ENCODE data around the gene ATCAY. TPM values are rescaled to one million over a fixed set of nuclear protein-coding genes. Genes with fewer than 3 reads are reported as not detected.
"Not testable (repeated sequence)": the region's sequence is repeated elsewhere in the genome, so short reads cannot be mapped to it uniquely, and the experiment has no call there.

ATCAY gene
- total and polyA plus RNA-seq, 2 experiments from 2014 or later, result not detected

DNA sequence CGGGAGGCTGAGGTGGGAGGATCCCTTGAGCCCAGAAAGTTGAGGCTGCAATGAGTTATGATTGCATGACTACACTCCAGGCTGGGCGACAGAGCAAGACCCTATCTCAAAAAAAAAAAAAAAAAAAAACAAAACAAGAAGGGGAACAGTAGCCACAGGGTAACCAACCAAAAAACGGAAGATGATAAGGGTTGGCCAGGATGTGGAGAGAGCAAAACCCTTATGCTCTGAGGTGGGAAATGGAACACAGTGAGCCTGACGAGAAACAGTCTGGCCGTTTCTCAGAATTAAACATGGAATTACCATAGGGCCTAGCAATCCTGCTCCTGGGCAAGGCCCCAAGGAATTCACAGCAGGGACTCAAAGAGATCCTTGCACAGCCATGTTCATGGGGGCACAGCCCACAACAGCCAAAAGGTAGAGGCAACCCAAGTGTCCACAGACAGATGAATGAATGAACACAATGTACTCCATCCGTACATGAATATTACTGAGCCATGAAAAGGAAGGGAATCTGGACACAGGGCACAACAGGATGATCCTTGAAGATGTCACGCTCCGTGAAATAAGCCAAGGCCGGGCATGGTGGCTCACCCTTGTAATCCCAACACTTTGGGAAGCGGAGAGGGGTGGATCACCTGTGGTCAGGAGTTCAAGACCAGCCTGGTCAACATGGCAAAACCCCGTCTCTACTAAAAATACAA is 63.7 kb downstream of the ATCAY start:
- H4K20me1 ChIP-seq (ENCODE audit: insufficient read depth), result no peaks in the 10 kb centered on the region
- no peaks in the 10 kb centered on the region for H3K79me2 ChIP-seq (ENCODE audit: insufficient read depth)
- H3K27ac ChIP-seq, result no peak overlapping the region
- no peak overlapping the region for H3K4me3 ChIP-seq
- TF ChIP-seq EZH2phosphoT487 (IDR thresholded peaks at IDR 0.05; ENCODE audit: insufficient read depth, low read depth) (no peak), EZH2 (IDR thresholded peaks at IDR 0.05; ENCODE audit: insufficient read depth, poor library complexity, severe bottlenecking) (no peak)
- no peaks in the 10 kb centered on the region for H3K9me2 ChIP-seq (ENCODE audit: insufficient read depth)
- no peaks in the 10 kb centered on the region for H3K4me1 ChIP-seq (ENCODE audit: insufficient read depth)
- no peaks in the 10 kb centered on the region for H3F3A ChIP-seq (ENCODE audit: insufficient read depth)
- no peaks in the 10 kb centered on the region for H3K9me3 ChIP-seq (ENCODE audit: low read depth)
- no peak overlapping the region for H3K4me2 ChIP-seq (ENCODE audit: unreplicated experiment)
- in situ Hi-C loops (cut with MboI), result no loop called here
- no peak overlapping the region for H2AFZ ChIP-seq
- 74 to 80% methylated on average over 11 of the region's 11 CpGs for WGBS, 2 experiments (ENCODE audit: low coverage in 1 of 2, low lambda C conversion rate in 2 of 2, missing lambda C conversion rate in 2 of 2)
- H3K27me3 ChIP-seq (replicated peaks; ENCODE audit: insufficient read depth), result no peaks in the 10 kb centered on the region
- H3K36me3 ChIP-seq (ENCODE audit: low read depth), result no peaks in the 10 kb centered on the region
- no peak for DNase-seq
- H3K9ac ChIP-seq, result no peak overlapping the region

DNA sequence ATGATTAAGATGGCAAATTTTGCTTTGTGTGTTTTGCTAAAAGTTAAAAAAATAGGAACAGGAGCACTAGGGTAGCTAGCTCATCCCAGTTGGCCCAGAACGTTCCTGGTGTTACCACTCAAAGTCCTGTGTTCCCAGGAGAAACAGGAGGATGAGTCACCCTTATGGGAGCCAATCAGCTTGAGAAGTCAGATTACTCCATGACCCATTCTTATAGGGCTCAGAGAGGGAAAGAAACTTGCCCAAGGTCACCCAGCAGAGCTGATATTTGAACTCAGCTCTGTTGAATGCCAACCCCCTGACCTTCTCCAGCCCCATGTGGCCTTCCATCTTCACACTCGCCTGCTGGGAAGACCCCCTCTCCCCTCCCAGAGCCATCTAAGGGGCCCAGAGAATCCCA is 65.4 kb downstream of the ATCAY start:
- WGBS, 2 experiments (ENCODE audit: low coverage in 1 of 2, low lambda C conversion rate in 2 of 2, missing lambda C conversion rate in 2 of 2), result 44 to 49% methylated on average over 2 of the region's 2 CpGs
- H3K9me2 ChIP-seq (ENCODE audit: insufficient read depth), result no peaks in the 10 kb centered on the region
- H3F3A ChIP-seq (ENCODE audit: insufficient read depth), result no peaks in the 10 kb centered on the region
- H4K20me1 ChIP-seq (ENCODE audit: insufficient read depth), result no peaks in the 10 kb centered on the region
- DNase-seq, result peak; percentile 56
- TF ChIP-seq EZH2 (IDR thresholded peaks at IDR 0.05; ENCODE audit: insufficient read depth, poor library complexity, severe bottlenecking), result no peak
- TF ChIP-seq EZH2phosphoT487 (IDR thresholded peaks at IDR 0.05; ENCODE audit: insufficient read depth, low read depth), result no peak
- no peak overlapping the region for H3K4me3 ChIP-seq
- in situ Hi-C loops (cut with MboI), result no loop called here
- H3K27me3 ChIP-seq (replicated peaks; ENCODE audit: insufficient read depth), result no peaks in the 10 kb centered on the region
- no peaks in the 10 kb centered on the region for H3K79me2 ChIP-seq (ENCODE audit: insufficient read depth)
- no peaks in the 10 kb centered on the region for H3K9me3 ChIP-seq (ENCODE audit: low read depth)
- no peaks in the 10 kb centered on the region for H3K36me3 ChIP-seq (ENCODE audit: low read depth)
- no peak overlapping the region for H3K27ac ChIP-seq
- no peaks in the 10 kb centered on the region for H3K4me1 ChIP-seq (ENCODE audit: insufficient read depth)
- no peak overlapping the region for H3K4me2 ChIP-seq (ENCODE audit: unreplicated experiment)
- no peak overlapping the region for H3K9ac ChIP-seq
- no peak overlapping the region for H2AFZ ChIP-seq

DNA sequence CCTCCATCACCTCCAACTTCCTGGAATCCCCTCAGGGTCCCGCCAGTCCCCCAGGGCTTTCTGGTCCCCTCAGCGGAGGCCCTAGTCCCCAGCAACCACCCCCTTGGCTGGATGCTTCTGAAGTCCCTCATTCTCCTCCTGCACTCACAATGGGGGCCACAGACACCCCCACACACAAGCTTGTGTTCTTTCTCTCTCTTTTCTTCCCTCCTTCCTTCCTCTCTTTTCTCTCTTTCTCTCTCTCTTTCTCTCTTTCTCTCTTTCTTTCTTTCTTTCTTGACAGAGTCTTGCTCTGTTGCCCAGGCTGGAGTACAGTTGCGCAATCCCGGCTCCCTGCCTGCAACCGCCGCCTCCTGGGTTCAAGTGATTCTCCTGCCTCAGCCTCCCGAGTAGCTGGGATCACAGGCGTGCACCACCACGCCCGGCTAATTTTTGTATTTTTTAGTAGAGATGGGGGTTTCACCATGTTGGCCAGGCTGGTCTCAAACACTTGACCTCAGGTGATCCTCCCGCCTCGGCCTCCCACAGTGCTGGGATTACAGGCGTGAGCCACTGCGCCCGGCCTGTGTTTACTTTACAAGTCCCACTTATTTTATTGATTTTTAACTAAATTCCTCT is 66.9 kb downstream of the ATCAY start:
- in situ Hi-C loops (cut with MboI); H3F3A ChIP-seq (ENCODE audit: insufficient read depth); H3K4me3 ChIP-seq; H4K20me1 ChIP-seq (ENCODE audit: insufficient read depth); H2AFZ ChIP-seq; H3K36me3 ChIP-seq (ENCODE audit: low read depth); H3K79me2 ChIP-seq (ENCODE audit: insufficient read depth); H3K9me3 ChIP-seq (ENCODE audit: low read depth); H3K9ac ChIP-seq; H3K4me2 ChIP-seq (ENCODE audit: unreplicated experiment); DNase-seq; H3K27me3 ChIP-seq (replicated peaks; ENCODE audit: insufficient read depth); H3K27ac ChIP-seq; H3K4me1 ChIP-seq (ENCODE audit: insufficient read depth); H3K9me2 ChIP-seq (ENCODE audit: insufficient read depth): not testable (repeated sequence)
- 79 to 87% methylated on average over 15 of the region's 15 CpGs for WGBS, 2 experiments (ENCODE audit: low coverage in 1 of 2, low lambda C conversion rate in 2 of 2, missing lambda C conversion rate in 2 of 2)

DNA sequence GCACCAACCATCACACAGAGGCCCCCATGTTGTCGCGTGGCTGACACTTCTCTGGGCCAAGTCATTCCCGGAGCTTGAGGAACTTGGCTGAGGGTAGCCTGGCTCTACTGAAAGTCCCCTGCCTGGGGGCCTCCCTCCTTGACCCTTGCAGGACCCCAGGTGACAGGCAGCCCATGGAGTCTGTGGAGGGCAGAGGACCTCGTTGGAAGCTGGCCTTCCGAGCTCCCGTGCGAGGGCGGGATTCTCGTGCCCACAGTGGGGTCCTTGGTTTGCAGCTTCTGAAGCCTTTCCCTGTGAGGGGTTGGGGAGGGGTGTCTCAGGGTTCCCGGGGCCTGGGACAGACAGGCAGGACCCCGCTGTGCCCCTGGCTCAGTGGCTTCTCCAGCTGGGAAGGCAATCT is 68.8 kb downstream of the ATCAY start:
- Histone ChIP-seq H3K4me2 (ENCODE audit: unreplicated experiment) (no peak overlapping the region), H3K27ac (no peak overlapping the region), H3K9me3 (ENCODE audit: low read depth) (no peaks in the 10 kb centered on the region), H3K4me3 (no peak overlapping the region), H3K36me3 (ENCODE audit: low read depth) (no peaks in the 10 kb centered on the region), H3F3A (ENCODE audit: insufficient read depth) (peaks cover 13% of the 10 kb centered on the region; the same call in 1 of the 2 replicates), H3K79me2 (ENCODE audit: insufficient read depth) (no peaks in the 10 kb centered on the region), H3K9ac (no peak overlapping the region), H4K20me1 (ENCODE audit: insufficient read depth) (no peaks in the 10 kb centered on the region), H3K9me2 (ENCODE audit: insufficient read depth) (no peaks in the 10 kb centered on the region), H3K4me1 (ENCODE audit: insufficient read depth) (no peaks in the 10 kb centered on the region), H3K27me3 (replicated peaks; ENCODE audit: insufficient read depth) (no peaks in the 10 kb centered on the region), H2AFZ (no peak overlapping the region)
- in situ Hi-C loops (cut with MboI), result no loop called here
- TF ChIP-seq EZH2 (IDR thresholded peaks at IDR 0.05; ENCODE audit: insufficient read depth, poor library complexity, severe bottlenecking) (no peak), EZH2phosphoT487 (IDR thresholded peaks at IDR 0.05; ENCODE audit: insufficient read depth, low read depth) (no peak)
- WGBS, 2 experiments (ENCODE audit: low coverage in 1 of 2, low lambda C conversion rate in 2 of 2, missing lambda C conversion rate in 2 of 2), result 57 to 59% methylated on average over 9 to 11 of the region's 11 CpGs
- no peak for DNase-seq

All from GM23248 (cell line).